GM12875 (cell line): Measurements from ENCODE around the gene DUSP23.

Experiments used
- H3K4me3 ChIP-seq: one replicate; pipeline ENCODE4 v1.5.1; 2011; ENCODE audit warnings: low read depth, low read length, control low read depth
- TF ChIP-seq, protein P1 (sequence below): IDR thresholded peaks from 2 replicates; pipeline ENCODE4 v1.5.1; 2011; ENCODE audit warnings: low read depth, mild to moderate bottlenecking, control low read depth, inconsistent platforms, low read length, moderate library complexity, borderline replicate concordance; ENCODE audit not compliant: insufficient read depth

DUSP23 gene

DNA sequence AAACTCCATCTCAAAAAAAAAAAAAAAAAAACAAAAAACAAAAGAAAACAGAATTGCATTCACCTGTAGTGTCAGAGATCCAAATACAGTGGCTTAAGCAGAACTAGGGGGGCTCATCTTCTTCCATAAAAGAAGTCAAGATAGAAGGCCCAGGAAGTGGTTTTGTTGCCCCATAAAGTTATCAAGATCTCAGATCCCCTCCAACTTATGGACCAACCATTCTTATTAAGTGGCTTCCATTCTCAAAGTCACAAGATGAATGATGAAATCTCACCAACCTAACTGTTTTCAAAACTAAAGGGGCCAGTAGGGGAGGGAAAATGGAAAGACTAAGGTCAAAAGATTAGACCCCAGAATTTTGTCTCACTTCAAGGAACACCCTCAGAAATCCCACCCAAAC is 30.1 kb upstream of the DUSP23 start:
- H3K4me3 ChIP-seq = no peak overlapping the region
- TF ChIP-seq, protein P1, sequence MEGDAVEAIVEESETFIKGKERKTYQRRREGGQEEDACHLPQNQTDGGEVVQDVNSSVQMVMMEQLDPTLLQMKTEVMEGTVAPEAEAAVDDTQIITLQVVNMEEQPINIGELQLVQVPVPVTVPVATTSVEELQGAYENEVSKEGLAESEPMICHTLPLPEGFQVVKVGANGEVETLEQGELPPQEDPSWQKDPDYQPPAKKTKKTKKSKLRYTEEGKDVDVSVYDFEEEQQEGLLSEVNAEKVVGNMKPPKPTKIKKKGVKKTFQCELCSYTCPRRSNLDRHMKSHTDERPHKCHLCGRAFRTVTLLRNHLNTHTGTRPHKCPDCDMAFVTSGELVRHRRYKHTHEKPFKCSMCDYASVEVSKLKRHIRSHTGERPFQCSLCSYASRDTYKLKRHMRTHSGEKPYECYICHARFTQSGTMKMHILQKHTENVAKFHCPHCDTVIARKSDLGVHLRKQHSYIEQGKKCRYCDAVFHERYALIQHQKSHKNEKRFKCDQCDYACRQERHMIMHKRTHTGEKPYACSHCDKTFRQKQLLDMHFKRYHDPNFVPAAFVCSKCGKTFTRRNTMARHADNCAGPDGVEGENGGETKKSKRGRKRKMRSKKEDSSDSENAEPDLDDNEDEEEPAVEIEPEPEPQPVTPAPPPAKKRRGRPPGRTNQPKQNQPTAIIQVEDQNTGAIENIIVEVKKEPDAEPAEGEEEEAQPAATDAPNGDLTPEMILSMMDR = no peak

DNA sequence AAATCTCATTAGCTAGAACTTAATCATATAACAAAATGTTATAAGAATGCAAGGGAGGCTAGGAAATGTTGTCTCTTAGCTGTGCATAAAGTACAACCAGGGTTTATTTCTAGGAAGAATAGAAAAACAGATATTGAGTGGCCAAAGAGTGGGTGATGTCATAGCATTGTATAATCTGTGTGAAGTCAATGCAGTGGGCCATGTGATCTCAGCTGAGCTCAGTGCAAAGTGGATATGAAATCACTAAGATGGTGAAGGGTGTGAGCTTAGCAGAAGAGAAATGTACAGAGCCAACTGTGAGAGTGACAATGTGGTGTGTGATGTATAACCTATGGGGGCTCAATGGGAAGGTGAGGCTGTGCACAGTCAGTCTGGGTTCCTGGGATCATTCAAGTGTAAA is 29.7 kb upstream of the DUSP23 start:
- TF ChIP-seq, protein P1 = no peak
- H3K4me3 ChIP-seq = no peak overlapping the region

DNA sequence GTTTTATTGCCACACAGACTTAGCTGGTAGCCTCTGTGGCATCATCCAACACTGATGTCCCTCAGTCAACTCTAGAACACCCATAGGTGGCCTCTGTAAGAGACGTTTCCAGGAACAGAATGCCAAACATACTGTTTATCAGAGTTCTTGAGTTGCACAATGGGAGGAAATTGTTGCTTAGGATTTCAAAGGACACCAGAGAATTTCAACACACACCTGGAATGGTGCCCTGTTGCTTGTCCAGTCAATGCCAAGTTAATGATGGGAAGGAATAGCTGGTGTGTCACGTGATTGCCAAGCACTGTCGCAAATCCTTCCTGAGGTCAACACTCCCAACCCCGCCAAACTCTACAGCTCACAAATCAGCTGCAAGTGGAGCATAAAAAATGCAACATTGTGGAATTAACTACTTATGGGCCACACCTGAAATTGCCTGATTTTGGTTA is 28.6 kb upstream of the DUSP23 start:
- H3K4me3 ChIP-seq = no peak overlapping the region
- TF ChIP-seq, protein P1 = no peak

DNA sequence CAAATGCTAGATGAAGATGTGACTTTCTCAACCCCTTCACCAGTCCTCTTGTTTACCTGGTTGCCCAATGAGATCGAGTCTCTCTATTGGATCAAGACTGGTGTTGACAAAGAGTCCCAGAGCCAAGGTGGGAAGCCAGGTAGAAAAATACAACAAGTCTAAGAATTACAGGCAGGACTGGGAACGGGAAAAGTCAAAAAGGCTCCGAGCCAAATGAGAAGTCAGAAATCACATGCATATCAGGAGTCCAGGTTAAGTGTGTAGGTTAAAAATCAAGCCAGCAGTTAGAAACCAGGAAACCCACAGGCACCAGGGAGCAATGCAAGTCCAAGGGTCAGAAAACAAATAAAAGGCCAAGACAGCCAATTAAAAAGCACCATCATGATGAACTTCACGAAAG is 27.4 kb upstream of the DUSP23 start:
- TF ChIP-seq, protein P1 = no peak
- H3K4me3 ChIP-seq = no peak overlapping the region

DNA sequence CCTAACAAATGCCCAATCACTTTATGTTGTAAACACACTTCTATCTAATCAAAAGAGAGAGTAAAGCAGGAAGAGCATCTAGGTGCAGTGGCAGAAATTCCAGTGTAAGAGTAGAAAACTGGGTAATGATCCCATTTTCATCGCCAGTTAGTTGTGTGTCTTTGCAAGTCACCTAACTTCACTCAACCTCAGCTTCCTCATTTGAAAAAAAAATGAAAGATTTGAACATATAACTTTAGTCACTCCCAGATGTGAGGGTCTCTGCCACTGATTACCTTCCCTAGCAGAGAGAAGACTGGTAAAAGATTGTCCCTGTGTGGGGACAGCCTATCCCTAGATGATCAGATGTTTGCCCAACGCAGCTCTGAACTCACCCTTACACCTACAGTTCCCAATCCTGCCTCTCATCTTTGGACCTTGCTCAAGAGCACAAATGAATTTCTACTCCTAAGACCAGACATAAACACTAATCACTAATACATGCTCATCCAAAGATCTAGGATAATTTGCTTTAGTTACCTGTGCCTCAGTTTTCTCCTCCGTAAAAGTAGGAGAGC is 25.2 kb upstream of the DUSP23 start:
- H3K4me3 ChIP-seq = no peak overlapping the region
- TF ChIP-seq, protein P1 = no peak

DNA sequence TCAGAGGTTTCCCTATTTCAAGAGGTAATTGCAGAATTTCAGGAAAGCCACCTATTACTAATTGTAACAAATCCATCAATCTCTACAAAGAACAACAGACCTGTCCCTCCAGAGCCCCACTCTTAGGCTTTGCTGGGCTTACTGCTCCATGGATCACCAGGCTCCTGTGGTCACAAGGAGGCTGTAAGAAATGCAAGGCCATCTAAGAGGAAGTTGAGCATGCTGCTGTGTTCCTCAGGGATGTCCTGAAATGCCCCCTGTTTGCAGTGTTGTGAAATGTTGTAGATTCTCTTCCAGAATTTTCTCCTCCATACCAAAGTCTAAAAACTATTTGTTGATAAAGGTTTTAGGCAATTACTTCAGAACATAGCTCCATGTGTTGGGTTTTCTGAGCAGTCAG is 24.4 kb upstream of the DUSP23 start:
- TF ChIP-seq, protein P1 = no peak
- H3K4me3 ChIP-seq = no peak overlapping the region

DNA sequence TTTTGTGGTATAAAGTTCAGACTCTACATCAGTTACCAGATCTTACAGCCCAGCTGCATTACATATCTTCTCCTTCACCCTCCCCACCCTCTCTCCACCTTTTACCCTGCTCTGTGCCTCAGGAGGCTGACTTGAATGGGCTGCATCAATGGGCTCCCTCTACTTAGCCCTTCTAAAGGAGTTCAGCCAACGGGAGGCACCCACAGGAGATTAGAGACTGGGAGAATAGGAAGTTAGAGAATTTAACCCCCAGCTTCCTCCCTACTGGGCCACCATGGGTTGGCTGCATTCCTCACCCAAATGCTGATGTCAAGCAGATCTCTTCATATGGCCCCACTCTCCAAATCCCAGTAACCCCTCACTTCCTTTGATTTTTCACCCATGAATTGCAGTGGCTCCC is 17.1 kb upstream of the DUSP23 start:
- H3K4me3 ChIP-seq = no peak overlapping the region
- TF ChIP-seq, protein P1 = no peak
